Measurements from ENCODE around the gene CFAP251. TPM values are rescaled to one million over a fixed set of nuclear protein-coding genes. Genes with fewer than 3 reads are reported as not detected.

CFAP251 gene
- total RNA-seq, 1 donor from 2014 or later, result 1.2 TPM

- Mint-ChIP-seq H3K4me1 (peaks cover 20% of the 10 kb centered on the region), H3K4me3 (no peak overlapping the region), H3K27me3 (no peaks in the 10 kb centered on the region), H3K36me3 (ENCODE audit: low read depth) (no peaks in the 10 kb centered on the region), H3K9me3 (no peaks in the 10 kb centered on the region), H3K27ac (no peak overlapping the region)
- intact Hi-C loops (cut with micrococcal nuclease), result no loop called here
- no peak for DNase-seq
- ATAC-seq (ENCODE audit: low read depth), result no peak
- ChIA-PET POLR2A (interaction anchor here (1.0 kb wide), 1 partner anchor 8 kb away, joined by 3 read pairs; no protein-coding TSS in a partner anchor), CTCF (no interaction called here)
- no peak for TF ChIP-seq CTCF (IDR thresholded peaks at IDR 0.05)
Observed at GRCh38 chr12:121933522-121934308, 15.3 kb downstream of the CFAP251 start.

DNA sequence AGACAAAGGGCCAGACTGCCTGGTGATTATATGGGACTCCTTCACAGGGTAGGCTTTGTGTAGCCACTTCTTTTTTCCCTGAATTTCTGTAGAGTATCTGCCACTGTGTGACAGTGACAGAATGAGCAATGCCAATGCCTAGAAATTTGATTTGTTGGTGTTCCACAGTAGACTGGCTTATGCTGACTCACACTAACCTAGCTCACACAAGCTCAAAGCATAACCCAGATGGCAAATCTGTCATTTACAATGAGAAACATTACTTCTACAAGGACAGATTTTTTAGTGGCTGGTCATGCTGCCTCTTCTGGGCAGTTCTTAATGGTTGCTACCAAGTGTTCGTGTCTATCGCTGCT lies 15.9 kb downstream of the CFAP251 start:
- peaks cover 23% of the 10 kb centered on the region for H3K4me1 Mint-ChIP-seq
- ChIA-PET POLR2A (no interaction called here), CTCF (no interaction called here)
- no peak overlapping the region for H3K27ac Mint-ChIP-seq
- ATAC-seq (ENCODE audit: low read depth) (no peak), DNase-seq (no peak)
- no peaks in the 10 kb centered on the region for H3K27me3 Mint-ChIP-seq
- TF ChIP-seq CTCF (IDR thresholded peaks at IDR 0.05), result no peak
- H3K4me3 Mint-ChIP-seq, result no peak overlapping the region
- H3K9me3 Mint-ChIP-seq, result no peaks in the 10 kb centered on the region
- intact Hi-C loops (cut with micrococcal nuclease), result no loop called here
- H3K36me3 Mint-ChIP-seq (ENCODE audit: low read depth), result no peaks in the 10 kb centered on the region

DNA sequence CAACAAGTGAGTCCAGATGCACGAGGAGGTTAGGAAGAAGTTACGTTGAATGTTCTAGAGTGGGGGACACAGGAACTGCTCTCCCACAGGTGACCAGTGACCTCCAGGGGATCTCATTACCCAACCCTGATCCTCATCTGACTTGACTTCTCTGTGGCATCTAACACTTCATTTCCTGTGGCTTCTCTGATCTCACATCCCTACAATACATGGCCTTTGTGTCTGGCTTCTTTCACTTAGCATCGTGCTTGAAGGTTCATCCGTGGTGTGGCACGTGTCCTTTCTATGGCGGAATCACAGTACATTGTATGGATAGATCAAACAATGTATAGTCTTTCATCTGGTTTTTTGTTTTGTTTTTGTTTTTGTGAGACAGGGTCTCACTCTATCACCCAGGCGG lies 19.3 kb downstream of the CFAP251 start:
- intact Hi-C loops (cut with micrococcal nuclease), result no loop called here
- ChIA-PET POLR2A (no interaction called here), CTCF (no interaction called here)
- no peak overlapping the region for H3K4me3 Mint-ChIP-seq
- H3K27me3 Mint-ChIP-seq, result no peaks in the 10 kb centered on the region
- no peak overlapping the region for H3K27ac Mint-ChIP-seq
- H3K36me3 Mint-ChIP-seq (ENCODE audit: low read depth), result no peaks in the 10 kb centered on the region
- DNase-seq, result no peak
- peaks cover 8% of the 10 kb centered on the region for H3K4me1 Mint-ChIP-seq
- H3K9me3 Mint-ChIP-seq, result no peaks in the 10 kb centered on the region
- ATAC-seq (ENCODE audit: low read depth), result no peak
- no peak for TF ChIP-seq CTCF (IDR thresholded peaks at IDR 0.05)

- Mint-ChIP-seq H3K36me3 (ENCODE audit: low read depth) (no peaks in the 10 kb centered on the region), H3K27me3 (no peaks in the 10 kb centered on the region), H3K4me3 (no peak overlapping the region), H3K9me3 (no peaks in the 10 kb centered on the region), H3K27ac (no peak overlapping the region), H3K4me1 (peaks cover 6% of the 10 kb centered on the region)
- DNase-seq, result no peak
- ChIA-PET CTCF (interaction anchor here (0.8 kb wide), 1 partner anchor 20 kb away, joined by 3 read pairs; the partner anchor contains the start of gene CFAP251), POLR2A (interaction anchor here (0.7 kb wide), 1 partner anchor 52 kb away, joined by 3 read pairs; no protein-coding TSS in a partner anchor)
- ATAC-seq (ENCODE audit: low read depth), result no peak
- intact Hi-C loops (cut with micrococcal nuclease), result no loop called here
- TF ChIP-seq CTCF (IDR thresholded peaks at IDR 0.05), result no peak
Observed at GRCh38 chr12:121939186-121939585, 20.8 kb downstream of the CFAP251 start.

DNA sequence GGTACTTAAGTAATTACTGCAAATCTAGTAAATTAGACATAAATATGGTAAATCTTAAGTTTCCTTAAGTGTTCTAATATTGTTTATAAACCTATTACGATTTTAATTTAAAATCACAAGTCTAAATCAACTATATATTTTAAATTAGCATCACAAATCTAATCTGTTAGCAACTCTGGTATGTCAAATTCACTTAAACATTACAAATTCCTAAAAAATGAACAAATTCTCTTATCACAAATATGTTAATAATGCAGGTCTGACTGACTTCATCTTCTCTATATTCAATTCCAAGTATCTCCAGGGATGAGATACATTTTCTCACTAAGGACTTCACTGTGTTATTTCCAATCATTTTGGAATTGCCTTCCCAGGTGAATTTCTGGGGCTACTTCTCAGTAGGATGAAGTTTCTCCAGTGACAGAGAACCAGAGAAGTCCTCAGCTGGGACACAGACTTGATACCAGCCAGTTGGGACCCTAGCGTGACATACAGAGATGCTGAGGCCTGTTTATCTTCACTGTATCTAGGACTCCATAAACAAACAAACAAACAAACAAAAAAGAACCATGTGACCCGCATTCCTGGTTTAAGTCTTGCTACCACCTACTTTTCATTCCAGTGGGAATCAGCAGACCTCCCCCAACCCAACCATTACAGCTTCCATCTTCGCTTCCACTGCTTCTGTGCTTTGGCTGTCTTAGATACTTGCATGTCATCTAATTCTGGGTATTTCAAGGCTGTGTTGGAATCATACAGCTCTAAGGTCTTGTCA lies 21.8 kb downstream of the CFAP251 start:
- no peaks in the 10 kb centered on the region for H3K9me3 Mint-ChIP-seq
- ChIA-PET POLR2A (no interaction called here), CTCF (no interaction called here)
- no peak for DNase-seq
- no peak overlapping the region for H3K27ac Mint-ChIP-seq
- no peak overlapping the region for H3K4me3 Mint-ChIP-seq
- intact Hi-C loops (cut with micrococcal nuclease), result no loop called here
- peaks cover 6% of the 10 kb centered on the region for H3K4me1 Mint-ChIP-seq
- TF ChIP-seq CTCF (IDR thresholded peaks at IDR 0.05), result no peak
- H3K36me3 Mint-ChIP-seq (ENCODE audit: low read depth), result no peaks in the 10 kb centered on the region
- no peak for ATAC-seq (ENCODE audit: low read depth)
- H3K27me3 Mint-ChIP-seq, result no peaks in the 10 kb centered on the region

Measured in activated B cell treated with CpG ODN at 0.5 μM for 24 hours (primary cell).